ENCODE measurements around the gene APOA5.

- TF ChIP-seq, protein P1, sequence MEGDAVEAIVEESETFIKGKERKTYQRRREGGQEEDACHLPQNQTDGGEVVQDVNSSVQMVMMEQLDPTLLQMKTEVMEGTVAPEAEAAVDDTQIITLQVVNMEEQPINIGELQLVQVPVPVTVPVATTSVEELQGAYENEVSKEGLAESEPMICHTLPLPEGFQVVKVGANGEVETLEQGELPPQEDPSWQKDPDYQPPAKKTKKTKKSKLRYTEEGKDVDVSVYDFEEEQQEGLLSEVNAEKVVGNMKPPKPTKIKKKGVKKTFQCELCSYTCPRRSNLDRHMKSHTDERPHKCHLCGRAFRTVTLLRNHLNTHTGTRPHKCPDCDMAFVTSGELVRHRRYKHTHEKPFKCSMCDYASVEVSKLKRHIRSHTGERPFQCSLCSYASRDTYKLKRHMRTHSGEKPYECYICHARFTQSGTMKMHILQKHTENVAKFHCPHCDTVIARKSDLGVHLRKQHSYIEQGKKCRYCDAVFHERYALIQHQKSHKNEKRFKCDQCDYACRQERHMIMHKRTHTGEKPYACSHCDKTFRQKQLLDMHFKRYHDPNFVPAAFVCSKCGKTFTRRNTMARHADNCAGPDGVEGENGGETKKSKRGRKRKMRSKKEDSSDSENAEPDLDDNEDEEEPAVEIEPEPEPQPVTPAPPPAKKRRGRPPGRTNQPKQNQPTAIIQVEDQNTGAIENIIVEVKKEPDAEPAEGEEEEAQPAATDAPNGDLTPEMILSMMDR (IDR thresholded peaks at IDR 0.05; ENCODE audit: extremely low read depth in 1 of 2, insufficient read depth in 1 of 2, low read depth in 1 of 2, low read length in 2 of 2), result no peak
- TF ChIP-seq POLR2A (IDR thresholded peaks at IDR 0.05; ENCODE audit: low read depth, low read length) (no peak), JUN (IDR thresholded peaks at IDR 0.05; ENCODE audit: borderline replicate concordance, insufficient read depth, insufficient read length, low read depth) (no peak), EZH2 (IDR thresholded peaks at IDR 0.05; ENCODE audit: borderline replicate concordance, low read depth, low read length, severe bottlenecking) (no peak)
- TF ChIP-seq, protein P2, sequence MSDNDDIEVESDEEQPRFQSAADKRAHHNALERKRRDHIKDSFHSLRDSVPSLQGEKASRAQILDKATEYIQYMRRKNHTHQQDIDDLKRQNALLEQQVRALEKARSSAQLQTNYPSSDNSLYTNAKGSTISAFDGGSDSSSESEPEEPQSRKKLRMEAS (IDR thresholded peaks at IDR 0.05; ENCODE audit: insufficient read depth, insufficient read length), result no peak
Observed at GRCh38 chr11:116788534-116788933, 3.1 kb downstream of the APOA5 start.
